DMS153 treated with DMSO at 0.1 percent for 48 hours (cell line): ENCODE data around the gene CDC34.
"Not testable (repeated sequence)": the region's sequence is repeated elsewhere in the genome, so short reads cannot be mapped to it uniquely, and the experiment has no call there.

Experiments
- DNase-seq: peaks from one replicate; lab custom pipeline; 2025; ENCODE audit not compliant: unreplicated experiment; lab: John Stamatoyannopoulos, UW

Gene CDC34

GRCh38 chr19:572743-573518 lies 41.4 kb downstream of the CDC34 start:
- no peak for DNase-seq

- DNase-seq, result no peak
These were observed 41.9 kb downstream of the CDC34 start for GRCh38 chr19:573519-573825.

- no peak for DNase-seq
These were observed 43.3 kb downstream of the CDC34 start for GRCh38 chr19:574658-575526.

GRCh38 chr19:575527-576506 lies 44.3 kb downstream of the CDC34 start:
- no peak for DNase-seq

- no peak for DNase-seq
These were observed 45.3 kb downstream of the CDC34 start for GRCh38 chr19:576768-577438.

- no peak for DNase-seq
These were observed 46.2 kb downstream of the CDC34 start for GRCh38 chr19:577439-578392.

- DNase-seq, result no peak
These were observed 47.7 kb downstream of the CDC34 start for GRCh38 chr19:579111-579841.

GRCh38 chr19:579842-580155 lies 48.2 kb downstream of the CDC34 start:
- DNase-seq, result no peak

GRCh38 chr19:580274-580835 lies 48.8 kb downstream of the CDC34 start:
- DNase-seq, result no peak

- no peak for DNase-seq
These were observed 50.0 kb downstream of the CDC34 start for GRCh38 chr19:581399-582111.

GRCh38 chr19:582497-583197 lies 51.1 kb downstream of the CDC34 start:
- no peak for DNase-seq

- DNase-seq, result no peak
These were observed 51.8 kb downstream of the CDC34 start for GRCh38 chr19:583198-583967.

GRCh38 chr19:583968-584239 lies 52.3 kb downstream of the CDC34 start:
- DNase-seq, result no peak

GRCh38 chr19:584240-585001 lies 52.9 kb downstream of the CDC34 start:
- no peak for DNase-seq

- not testable (repeated sequence) for DNase-seq
These were observed 53.6 kb downstream of the CDC34 start for GRCh38 chr19:585146-585545.

- DNase-seq, result no peak
These were observed 54.1 kb downstream of the CDC34 start for GRCh38 chr19:585551-586110.
